WI38 (cell line): ENCODE measurements around the gene ABCB6.

Source experiments
- H3K4me3 ChIP-seq: 2 replicates; pipeline ENCODE4 v1.5.1; 2011; ENCODE audit warnings: low read depth, mild to moderate bottlenecking, control low read depth, low read length
- CTCF ChIP-seq: IDR thresholded peaks from 2 replicates; pipeline ENCODE4 v1.5.1; 2012; ENCODE audit warnings: low read depth, mild to moderate bottlenecking, control low read depth, low read length

Gene ABCB6

GRCh38 chr2:219244789-219245147 is 26.0 kb upstream of the ABCB6 start:
- no peak for TF ChIP-seq CTCF
- H3K4me3 ChIP-seq: peak overlapping the region; percentile 68

- no peak overlapping the region for H3K4me3 ChIP-seq
- TF ChIP-seq CTCF: no peak
Observed at GRCh38 chr2:219243291-219243761, 24.6 kb upstream of the ABCB6 start.

DNA sequence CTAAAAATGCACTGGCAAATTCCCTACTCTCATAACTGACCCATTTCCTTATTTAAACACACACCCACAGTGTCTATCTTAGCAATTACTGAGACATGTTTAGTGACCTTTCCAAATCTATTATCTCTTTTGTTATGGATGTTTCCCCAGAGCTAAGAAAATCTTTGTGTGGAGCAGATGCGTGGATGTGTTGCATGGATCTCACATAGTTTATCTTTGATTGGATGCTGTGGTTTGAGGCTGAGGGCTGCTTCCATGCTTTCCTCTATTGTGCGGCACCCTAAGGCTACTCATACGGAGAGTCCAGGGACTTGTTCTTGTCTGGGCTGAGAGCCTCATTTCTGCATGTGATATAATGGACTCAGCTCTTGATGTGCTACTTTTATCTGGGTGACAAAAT is 15.6 kb upstream of the ABCB6 start:
- H3K4me3 ChIP-seq: no peak overlapping the region
- TF ChIP-seq CTCF: no peak

DNA sequence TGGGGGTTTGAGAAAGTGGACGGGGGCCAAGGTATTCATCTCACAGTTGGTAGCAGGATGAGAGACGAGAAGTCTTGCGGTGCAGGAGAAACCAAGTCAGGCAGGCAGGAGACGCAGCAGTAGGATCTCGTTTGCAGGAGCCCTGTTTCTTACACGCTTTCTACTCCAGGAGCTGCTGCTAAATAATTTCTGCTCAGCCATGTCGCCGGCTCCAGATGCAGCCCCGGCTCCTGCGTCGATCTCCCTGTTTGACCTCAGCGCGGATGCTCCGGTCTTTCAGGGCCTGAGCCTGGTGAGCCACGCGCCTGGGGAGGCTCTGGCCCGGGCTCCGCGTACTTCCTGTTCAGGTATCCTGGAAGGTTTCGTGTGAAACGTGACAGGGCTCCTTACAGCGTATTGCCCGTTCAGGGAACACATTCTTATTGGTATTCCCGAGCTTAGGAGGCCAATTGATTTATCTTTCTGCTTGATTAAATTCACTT is 11.3 kb upstream of the ABCB6 start:
- peak overlapping the region; percentile 90 for H3K4me3 ChIP-seq
- TF ChIP-seq CTCF: no peak

DNA sequence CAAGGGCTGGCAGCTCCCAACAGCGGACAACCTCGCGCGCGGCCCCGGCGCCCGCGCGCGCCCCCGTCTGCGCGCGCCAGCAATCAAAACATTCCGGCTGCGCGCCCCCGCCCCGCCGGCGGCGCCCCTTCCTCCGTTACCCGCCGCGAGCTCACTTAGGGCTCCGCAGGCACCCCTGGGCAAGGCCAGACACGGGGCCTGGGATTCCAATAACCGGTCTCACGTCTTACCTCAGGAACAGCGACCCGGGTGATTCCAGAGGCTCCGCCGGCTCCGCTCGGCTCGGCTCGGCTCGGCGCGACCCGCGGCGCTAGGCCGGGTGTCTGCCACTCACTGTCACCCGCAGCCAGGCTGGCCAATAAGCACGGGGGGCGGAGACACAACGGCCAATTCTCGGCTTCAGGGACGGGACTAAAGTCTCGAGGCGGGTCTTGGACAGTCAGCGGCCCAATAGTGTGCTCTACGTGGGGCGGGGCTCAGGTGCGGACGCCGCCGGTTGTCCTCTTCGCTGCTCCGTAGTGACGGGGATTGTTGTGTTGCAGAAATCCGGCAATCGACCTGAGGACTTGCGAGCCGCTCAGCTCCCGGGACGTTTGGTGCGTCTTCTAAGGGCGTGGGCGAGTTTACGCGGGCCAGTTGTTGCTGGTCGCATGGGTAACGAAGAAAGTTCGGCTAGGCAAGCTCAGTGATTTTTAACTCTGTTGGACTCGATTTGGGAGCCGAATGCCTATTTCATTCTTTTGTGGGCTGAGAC is 10.7 kb upstream of the ABCB6 start, which contains the start of the genes ANKZF1 and ATG9A:
ANKZF1 (plus strand) TSS at position 502 of the 754 bp plus-strand sequence. CDS start 452 bp downstream, outside the sequence.
ATG9A (minus strand) TSS at position 332 of the 754 bp plus-strand sequence. CDS start 1,612 bp downstream, outside the sequence.
- TF ChIP-seq CTCF: no peak

GRCh38 chr2:219228911-219229304 is 10.2 kb upstream of the ABCB6 start:
- TF ChIP-seq CTCF: no peak

More for the DNA sequence above, 10.7 kb upstream of the ABCB6 start, which contains the start of the genes ANKZF1 and ATG9A:
- peak within 1 kb of the TSS; percentile 90 for H3K4me3 ChIP-seq

More at GRCh38 chr2:219228911-219229304, 10.2 kb upstream of the ABCB6 start:
- peak overlapping the region; percentile 90 for H3K4me3 ChIP-seq
